PC-9 (cell line): ENCODE measurements around the gene MYBPC2. TPM values are rescaled to one million over a fixed set of nuclear protein-coding genes. Genes with fewer than 3 reads are reported as not detected.

Source experiments
- BruUV-seq: library from RNA; stranded (reverse); fragments of 400-500 nt; replicated peaks from 2 replicates; lab custom pipeline; 2021; lab: Mats Ljungman, UMichigan
- CTCF ChIA-PET: fragments of 300-600 bp; sonication (Branson Sonifier 250); formaldehyde crosslinking; loops from one replicate; lab custom pipeline; 2022; ENCODE audit warnings: antibody characterized with exemption; lab: Charles Lee
- POLR2A ChIA-PET: fragments of 300-600 bp; sonication (Branson Sonifier 250); formaldehyde crosslinking; loops from one replicate; lab custom pipeline; 2022; ENCODE audit warnings: antibody characterized with exemption; ENCODE audit not compliant: unreplicated experiment; lab: Charles Lee
- DNase-seq, 2 experiments: peaks; one replicate each; pipeline versions ENCODE4 v3.0.0 to v3.0.0-alpha.2; 2015 to 2022; ENCODE audit warnings: mixed read lengths in 1 of 2
- H2AFZ ChIP-seq: fragments of 200-600 bp; sonication (generic); 2 replicates; pipeline ENCODE4 v1.8.1; 2017; ENCODE audit warnings: antibody characterized with exemption
- H3F3A ChIP-seq: fragments of 200-600 bp; sonication (generic); 2 replicates; pipeline ENCODE4 v1.8.1; 2017; ENCODE audit warnings: antibody characterized with exemption, mild to moderate bottlenecking, low read depth; ENCODE audit not compliant: insufficient read depth
- H3K27ac ChIP-seq: fragments of 200-600 bp; sonication (generic); 2 replicates; pipeline ENCODE4 v1.6.1; 2016; ENCODE audit warnings: mixed run types
- H3K27me3 ChIP-seq: fragments of 200-600 bp; sonication (generic); 2 replicates; pipeline ENCODE4 v1.6.1; 2016; ENCODE audit warnings: low read depth, mixed run types; ENCODE audit not compliant: insufficient read depth
- H3K36me3 ChIP-seq: fragments of 200-600 bp; sonication (generic); 2 replicates; pipeline ENCODE4 v1.6.1; 2016; ENCODE audit warnings: low read depth, mixed run types
- H3K4me1 ChIP-seq: fragments of 200-600 bp; sonication (generic); replicated peaks from 2 replicates; pipeline ENCODE4 v1.6.1; 2016; ENCODE audit warnings: mixed run types; ENCODE audit not compliant: insufficient read depth
- H3K4me2 ChIP-seq: fragments of 200-600 bp; sonication (generic); 2 replicates; pipeline ENCODE4 v1.6.1; 2017; ENCODE audit warnings: mixed run types
- H3K4me3 ChIP-seq: fragments of 200-600 bp; sonication (generic); 2 replicates; pipeline ENCODE4 v1.6.1; 2016; ENCODE audit warnings: mixed run types
- H3K79me2 ChIP-seq: fragments of 200-600 bp; sonication (generic); 2 replicates; pipeline ENCODE4 v1.6.1; 2017; ENCODE audit warnings: low read depth, mixed run types
- H3K9me2 ChIP-seq: fragments of 200-600 bp; sonication (generic); 2 replicates; pipeline ENCODE4 v1.8.1; 2017; ENCODE audit warnings: mild to moderate bottlenecking; ENCODE audit not compliant: insufficient read depth
- H3K9me3 ChIP-seq: fragments of 200-600 bp; sonication (generic); 2 replicates; pipeline ENCODE4 v1.8.1; 2016; ENCODE audit warnings: low read depth; ENCODE audit not compliant: insufficient read depth
- H4K20me1 ChIP-seq: fragments of 200-600 bp; sonication (generic); 2 replicates; pipeline ENCODE4 v1.8.1; 2017; ENCODE audit not compliant: insufficient read depth
- CTCF ChIP-seq: fragments of 200-600 bp; sonication (generic); conservative IDR thresholded peaks from 2 replicates; pipeline ENCODE4 v1.6.1; 2017; ENCODE audit warnings: mixed run types, antibody characterized with exemption, mild to moderate bottlenecking, moderate library complexity
- EZH2 ChIP-seq: fragments of 200-600 bp; sonication (generic); IDR thresholded peaks from 2 replicates; pipeline ENCODE4 v1.8.0; 2017; ENCODE audit warnings: antibody characterized with exemption, low read depth
- intact Hi-C: fragments of 100-400 bp; cut with micrococcal nuclease; formaldehyde crosslinking; loops from one replicate; pipeline ENCODE4 v1.10.0; 2022; ENCODE audit not compliant: unreplicated experiment
- total RNA-seq: library from RNA; stranded (reverse); gene quantifications from 2 replicates; pipeline ENCODE4 v1.2.3, GENCODE V29; 2021

Gene MYBPC2
- total RNA-seq, 1 experiment from 2014 or later: not detected

- DNase-seq: no peak
- H3F3A ChIP-seq: no peaks in the 10 kb centered on the region; the same call in 1 of the 2 replicates
- H3K27ac ChIP-seq: no peak overlapping the region
- ChIA-PET POLR2A (interaction anchor here (0.5 kb wide), 1 partner anchor 470 kb away, joined by 3 read pairs; no protein-coding TSS in a partner anchor), CTCF (no interaction called here)
- peaks cover 27% of the 10 kb centered on the region for H3K79me2 ChIP-seq
- 0 out of 2 replicates have a peak, but pooled peaks cover 5% of the 10 kb centered on the region for H3K36me3 ChIP-seq
- BruUV-seq: no TSS peak
- TF ChIP-seq EZH2: no peak
- TF ChIP-seq CTCF: no peak
- H3K4me2 ChIP-seq: no peak overlapping the region
- H3K4me1 ChIP-seq: peaks cover 8% of the 10 kb centered on the region
- no peak overlapping the region for H2AFZ ChIP-seq
- peaks cover 27% of the 10 kb centered on the region for H4K20me1 ChIP-seq
- no peaks in the 10 kb centered on the region for H3K27me3 ChIP-seq
- no peaks in the 10 kb centered on the region for H3K9me2 ChIP-seq
- 0 out of 2 replicates have a peak, but pooled peaks cover under 1% of the 10 kb centered on the region for H3K9me3 ChIP-seq
- intact Hi-C loops: no loop called here
- H3K4me3 ChIP-seq: no peak overlapping the region
Measured at GRCh38 chr19:50480281-50481111, 47.8 kb downstream of the MYBPC2 start.

- Histone ChIP-seq H3K4me3 (no peak overlapping the region), H3K4me1 (peaks cover 8% of the 10 kb centered on the region), H4K20me1 (peaks cover 27% of the 10 kb centered on the region), H3K4me2 (no peak overlapping the region), H3K9me2 (no peaks in the 10 kb centered on the region), H3K9me3 (peaks cover 11% of the 10 kb centered on the region), H3K79me2 (peaks cover 27% of the 10 kb centered on the region), H3K27ac (no peak overlapping the region), H3K27me3 (no peaks in the 10 kb centered on the region), H2AFZ (no peak overlapping the region), H3F3A (no peaks in the 10 kb centered on the region; the same call in 1 of the 2 replicates), H3K36me3 (0 out of 2 replicates have a peak, but pooled peaks cover 5% of the 10 kb centered on the region)
- POLR2A ChIA-PET: interaction anchor here (0.5 kb wide), 1 partner anchor 469 kb away, joined by 3 read pairs; no protein-coding TSS in a partner anchor
- intact Hi-C loops: no loop called here
- TF ChIP-seq EZH2 (no peak), CTCF (no peak)
- CTCF ChIA-PET: no interaction called here
- BruUV-seq: no TSS peak
- no peak for DNase-seq
Measured at GRCh38 chr19:50481351-50482149, 48.9 kb downstream of the MYBPC2 start.

GRCh38 chr19:50482271-50482855 is 49.7 kb downstream of the MYBPC2 start:
- TF ChIP-seq EZH2 (no peak), CTCF (no peak)
- Histone ChIP-seq H3K4me1 (peaks cover 6% of the 10 kb centered on the region), H3K79me2 (peaks cover 22% of the 10 kb centered on the region), H3K36me3 (0 out of 2 replicates have a peak, but pooled peaks cover 5% of the 10 kb centered on the region), H3K4me2 (no peak overlapping the region), H4K20me1 (peaks cover 23% of the 10 kb centered on the region), H3K9me3 (peaks cover 15% of the 10 kb centered on the region), H2AFZ (no peak overlapping the region), H3K4me3 (no peak overlapping the region), H3K27me3 (no peaks in the 10 kb centered on the region), H3K9me2 (no peaks in the 10 kb centered on the region), H3K27ac (no peak overlapping the region), H3F3A (no peaks in the 10 kb centered on the region; the same call in 1 of the 2 replicates)
- BruUV-seq: no TSS peak
- CTCF ChIA-PET: no interaction called here
- no peak for DNase-seq
- POLR2A ChIA-PET: no interaction called here
- intact Hi-C loops: no loop called here
